ENCODE measurements around the gene C11orf65. TPM values are rescaled to one million over a fixed set of nuclear protein-coding genes. Genes with fewer than 3 reads are reported as not detected.
A peak's percentile ranks its signal among the peaks of the same experiment; 100 is the strongest.

The C11orf65 gene
- total RNA-seq, 1 donor from 2014 or later = 1.00 TPM

DNA sequence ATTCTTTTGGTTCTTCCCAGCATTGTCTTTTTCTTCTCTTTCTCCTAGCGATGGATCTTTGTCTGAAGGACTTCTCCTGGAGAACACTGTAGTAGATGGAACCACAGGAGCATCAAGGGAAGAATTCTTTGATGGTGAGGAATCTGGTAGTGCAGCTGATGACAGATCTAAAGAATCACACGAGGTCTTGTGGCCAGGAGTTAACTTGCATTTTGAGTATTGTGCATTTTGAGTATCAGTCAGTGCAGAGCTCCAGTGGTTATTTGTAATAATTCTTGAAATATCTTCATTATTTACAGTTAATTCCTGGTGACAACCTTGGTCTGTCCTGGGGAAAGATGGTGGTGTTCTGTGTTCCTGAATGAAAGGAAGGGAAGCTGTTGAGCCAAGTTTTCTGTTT is 45.4 kb upstream of the C11orf65 start:
- Mint-ChIP-seq H3K4me3 (ENCODE audit: unreplicated experiment) (no peak overlapping the region), H3K36me3 (ENCODE audit: low read depth, unreplicated experiment) (peaks cover 18% of the 10 kb centered on the region), H3K27me3 (ENCODE audit: low read depth, unreplicated experiment) (no peaks in the 10 kb centered on the region), H3K4me1 (ENCODE audit: low read depth, unreplicated experiment) (peaks cover 21% of the 10 kb centered on the region), H3K9me3 (ENCODE audit: unreplicated experiment) (no peaks in the 10 kb centered on the region), H3K27ac (ENCODE audit: unreplicated experiment) (no peak overlapping the region)
- FAIRE-seq = no peak
- H4K20me1 ChIP-seq (ENCODE audit: insufficient read depth, low read length) = no peaks in the 10 kb centered on the region
- no peak overlapping the region for H3K4me2 ChIP-seq (ENCODE audit: low read length)
- no peak overlapping the region for H3K4me3 ChIP-seq (ENCODE audit: insufficient read depth, low read depth, low read length)
- H3K27me3 ChIP-seq (ENCODE audit: insufficient read depth, low read length) = no peaks in the 10 kb centered on the region
- TF ChIP-seq EZH2 (IDR thresholded peaks at IDR 0.05; ENCODE audit: insufficient read depth, low read length) = no peak
- TF ChIP-seq, protein P1, sequence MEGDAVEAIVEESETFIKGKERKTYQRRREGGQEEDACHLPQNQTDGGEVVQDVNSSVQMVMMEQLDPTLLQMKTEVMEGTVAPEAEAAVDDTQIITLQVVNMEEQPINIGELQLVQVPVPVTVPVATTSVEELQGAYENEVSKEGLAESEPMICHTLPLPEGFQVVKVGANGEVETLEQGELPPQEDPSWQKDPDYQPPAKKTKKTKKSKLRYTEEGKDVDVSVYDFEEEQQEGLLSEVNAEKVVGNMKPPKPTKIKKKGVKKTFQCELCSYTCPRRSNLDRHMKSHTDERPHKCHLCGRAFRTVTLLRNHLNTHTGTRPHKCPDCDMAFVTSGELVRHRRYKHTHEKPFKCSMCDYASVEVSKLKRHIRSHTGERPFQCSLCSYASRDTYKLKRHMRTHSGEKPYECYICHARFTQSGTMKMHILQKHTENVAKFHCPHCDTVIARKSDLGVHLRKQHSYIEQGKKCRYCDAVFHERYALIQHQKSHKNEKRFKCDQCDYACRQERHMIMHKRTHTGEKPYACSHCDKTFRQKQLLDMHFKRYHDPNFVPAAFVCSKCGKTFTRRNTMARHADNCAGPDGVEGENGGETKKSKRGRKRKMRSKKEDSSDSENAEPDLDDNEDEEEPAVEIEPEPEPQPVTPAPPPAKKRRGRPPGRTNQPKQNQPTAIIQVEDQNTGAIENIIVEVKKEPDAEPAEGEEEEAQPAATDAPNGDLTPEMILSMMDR (IDR thresholded peaks at IDR 0.05; ENCODE audit: insufficient read depth, low read depth, low read length) = no peak
- DNase-seq (ENCODE audit: low read depth) = no peak
- H3K79me2 ChIP-seq (ENCODE audit: insufficient read depth, low read length) = no peaks in the 10 kb centered on the region
- no peak overlapping the region for H2AFZ ChIP-seq (ENCODE audit: low read depth, low read length)
- peaks cover 4% of the 10 kb centered on the region for H3K4me1 ChIP-seq (ENCODE audit: insufficient read depth, low read length)
- no peaks in the 10 kb centered on the region for H3K9me3 ChIP-seq (ENCODE audit: insufficient read depth, low read depth, low read length)
- no peak overlapping the region for H3K27ac ChIP-seq (ENCODE audit: low read depth, low read length)
- H3K9ac ChIP-seq (ENCODE audit: low read length) = no peak overlapping the region
- H3K36me3 ChIP-seq (ENCODE audit: insufficient read depth, low read length) = no peaks in the 10 kb centered on the region

DNA sequence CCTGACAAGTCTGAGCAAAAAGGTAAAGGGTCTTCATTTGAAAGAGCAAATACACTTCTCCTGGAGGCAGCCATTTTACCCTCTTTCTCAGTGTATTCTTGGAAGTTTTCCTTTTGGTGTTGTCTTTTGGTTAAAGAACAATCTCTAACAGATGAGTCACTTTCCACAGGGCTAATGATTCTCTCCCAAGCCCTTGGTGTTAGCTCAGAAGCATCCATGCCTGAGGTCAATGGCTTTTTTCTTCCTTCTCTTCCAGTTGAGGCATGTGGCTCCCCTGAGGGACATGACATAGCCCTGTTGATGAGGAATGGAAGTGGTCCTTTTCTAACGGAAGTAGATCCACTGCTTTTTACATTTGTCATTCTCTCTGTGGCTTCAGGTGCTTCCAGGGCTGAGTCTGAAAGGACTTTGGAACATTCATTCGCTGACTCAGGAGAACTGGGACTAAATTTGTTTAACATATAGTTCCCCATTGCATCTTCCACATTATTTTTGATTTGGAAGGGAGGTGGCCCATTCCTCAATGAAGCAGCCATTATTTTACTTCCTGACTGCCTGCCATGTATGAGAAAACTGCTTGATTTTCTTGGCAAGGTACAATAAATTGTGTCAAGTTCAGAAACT is 44.6 kb upstream of the C11orf65 start:
- Histone ChIP-seq H3K27ac (ENCODE audit: low read depth, low read length) (no peak overlapping the region), H3K9ac (ENCODE audit: low read length) (no peak overlapping the region), H3K36me3 (ENCODE audit: insufficient read depth, low read length) (no peaks in the 10 kb centered on the region), H3K27me3 (ENCODE audit: insufficient read depth, low read length) (no peaks in the 10 kb centered on the region), H3K79me2 (ENCODE audit: insufficient read depth, low read length) (no peaks in the 10 kb centered on the region), H3K4me3 (ENCODE audit: insufficient read depth, low read depth, low read length) (no peak overlapping the region), H3K9me3 (ENCODE audit: insufficient read depth, low read depth, low read length) (no peaks in the 10 kb centered on the region), H3K4me2 (ENCODE audit: low read length) (peak overlapping the region; percentile 7), H4K20me1 (ENCODE audit: insufficient read depth, low read length) (no peaks in the 10 kb centered on the region), H3K4me1 (ENCODE audit: insufficient read depth, low read length) (peaks cover 4% of the 10 kb centered on the region), H2AFZ (ENCODE audit: low read depth, low read length) (peak overlapping the region; percentile 35)
- H3K4me1 Mint-ChIP-seq (ENCODE audit: low read depth, unreplicated experiment) = peaks cover 21% of the 10 kb centered on the region
- peaks cover 18% of the 10 kb centered on the region for H3K36me3 Mint-ChIP-seq (ENCODE audit: low read depth, unreplicated experiment)
- DNase-seq (ENCODE audit: low read depth) (peak; percentile 87), FAIRE-seq (peak; percentile 62)
- H3K27ac Mint-ChIP-seq (ENCODE audit: unreplicated experiment) = peak overlapping the region; percentile 76
- TF ChIP-seq EZH2 (IDR thresholded peaks at IDR 0.05; ENCODE audit: insufficient read depth, low read length) = no peak
- TF ChIP-seq, protein P1 (IDR thresholded peaks at IDR 0.05; ENCODE audit: insufficient read depth, low read depth, low read length) = no peak
- H3K27me3 Mint-ChIP-seq (ENCODE audit: low read depth, unreplicated experiment) = no peaks in the 10 kb centered on the region
- no peak overlapping the region for H3K4me3 Mint-ChIP-seq (ENCODE audit: unreplicated experiment)
- H3K9me3 Mint-ChIP-seq (ENCODE audit: unreplicated experiment) = no peaks in the 10 kb centered on the region
